Nephron (organoid): ENCODE measurements around the gene CERS3.

Experiments
- H3K27ac Mint-ChIP-seq, 3 experiments: 2 replicates each; pipeline ENCODE4 v1.8.0; 2020; ENCODE audit warnings: mixed read lengths in 3 of 3, mild to moderate bottlenecking in 2 of 3, moderate library complexity in 1 of 3
- H3K27me3 Mint-ChIP-seq: 2 replicates; pipeline ENCODE4 v1.8.0; 2021; ENCODE audit warnings: low read depth, mild to moderate bottlenecking, moderate library complexity, mixed read lengths
- H3K36me3 Mint-ChIP-seq: 2 replicates; pipeline ENCODE4 v1.8.0; 2020; ENCODE audit warnings: low read depth, mixed read lengths
- H3K4me1 Mint-ChIP-seq: 2 replicates; pipeline ENCODE4 v1.8.0; 2020; ENCODE audit warnings: mixed read lengths
- H3K4me3 Mint-ChIP-seq, 3 experiments: 2 replicates each; pipeline ENCODE4 v1.8.0; 2020; ENCODE audit warnings: mild to moderate bottlenecking in 3 of 3, mixed read lengths in 3 of 3, moderate library complexity in 2 of 3
- H3K9me3 Mint-ChIP-seq: 2 replicates; pipeline ENCODE4 v1.8.0; 2020; ENCODE audit warnings: mixed read lengths
- CTCF ChIP-seq, 3 experiments: fragments of 200-600 bp; sonication (generic); IDR thresholded peaks; one replicate each; pipeline ENCODE4 v1.5.0; 2021; ENCODE audit warnings: antibody characterized with exemption in 3 of 3; ENCODE audit not compliant: unreplicated experiment in 3 of 3

The CERS3 gene

GRCh38 chr15:100517846-100518245 is 10.9 kb downstream of the CERS3 start:
- H3K4me3 Mint-ChIP-seq, result peak overlapping the region in 1 of 3 experiments; percentile 7
- peak overlapping the region; percentile 12 to 62 (median 32) for H3K27ac Mint-ChIP-seq
- peaks cover 27% of the 10 kb centered on the region for H3K4me1 Mint-ChIP-seq
- TF ChIP-seq CTCF (IDR thresholded peaks at IDR 0.05; ENCODE audit: unreplicated experiment in 3 of 3), result no peak
- H3K36me3 Mint-ChIP-seq, result no peaks in the 10 kb centered on the region
- H3K27me3 Mint-ChIP-seq, result peaks cover 15% of the 10 kb centered on the region
- no peaks in the 10 kb centered on the region for H3K9me3 Mint-ChIP-seq

- H3K27me3 Mint-ChIP-seq, result peaks cover 15% of the 10 kb centered on the region
- H3K9me3 Mint-ChIP-seq, result no peaks in the 10 kb centered on the region
- H3K4me1 Mint-ChIP-seq, result peaks cover 27% of the 10 kb centered on the region
- H3K27ac Mint-ChIP-seq, result peak overlapping the region in 1 of 3 experiments; percentile 38
- peak overlapping the region in 1 of 3 experiments; percentile 27 for H3K4me3 Mint-ChIP-seq
- no peak for TF ChIP-seq CTCF (IDR thresholded peaks at IDR 0.05; ENCODE audit: unreplicated experiment in 3 of 3)
- H3K36me3 Mint-ChIP-seq, result no peaks in the 10 kb centered on the region
Observed at GRCh38 chr15:100516643-100517512, 11.9 kb downstream of the CERS3 start.

GRCh38 chr15:100515758-100516157 is 13.0 kb downstream of the CERS3 start:
- Mint-ChIP-seq H3K27ac (no peak overlapping the region), H3K4me3 (no peak overlapping the region), H3K27me3 (peaks cover 12% of the 10 kb centered on the region), H3K4me1 (peaks cover 27% of the 10 kb centered on the region), H3K9me3 (no peaks in the 10 kb centered on the region), H3K36me3 (no peaks in the 10 kb centered on the region)
- no peak for TF ChIP-seq CTCF (IDR thresholded peaks at IDR 0.05; ENCODE audit: unreplicated experiment in 3 of 3)

GRCh38 chr15:100508641-100509300 is 20.0 kb downstream of the CERS3 start:
- Mint-ChIP-seq H3K36me3 (no peaks in the 10 kb centered on the region), H3K4me3 (no peak overlapping the region), H3K4me1 (peaks cover 21% of the 10 kb centered on the region), H3K9me3 (no peaks in the 10 kb centered on the region), H3K27ac (no peak overlapping the region), H3K27me3 (peaks cover 3% of the 10 kb centered on the region)
- TF ChIP-seq CTCF (IDR thresholded peaks at IDR 0.05; ENCODE audit: unreplicated experiment in 3 of 3), result no peak

- H3K27ac Mint-ChIP-seq, result no peak overlapping the region
- no peak for TF ChIP-seq CTCF (IDR thresholded peaks at IDR 0.05; ENCODE audit: unreplicated experiment in 3 of 3)
- H3K9me3 Mint-ChIP-seq, result peaks cover 2% of the 10 kb centered on the region
- no peaks in the 10 kb centered on the region for H3K27me3 Mint-ChIP-seq
- H3K4me1 Mint-ChIP-seq, result peaks cover 11% of the 10 kb centered on the region
- H3K36me3 Mint-ChIP-seq, result no peaks in the 10 kb centered on the region
- no peak overlapping the region for H3K4me3 Mint-ChIP-seq
Observed at GRCh38 chr15:100502651-100503050, 26.1 kb downstream of the CERS3 start.
